Ramos (cell line): Measurements from ENCODE around the gene ANKS6.

ENCODE experiments used
- in situ Hi-C: fragments of 300-500 bp; cut with MboI; formaldehyde crosslinking; loops from one replicate; pipeline ENCODE4 v1.14.3; 2022; ENCODE audit warnings: low sequenced_read_pairs; ENCODE audit not compliant: unreplicated experiment

Gene ANKS6

DNA sequence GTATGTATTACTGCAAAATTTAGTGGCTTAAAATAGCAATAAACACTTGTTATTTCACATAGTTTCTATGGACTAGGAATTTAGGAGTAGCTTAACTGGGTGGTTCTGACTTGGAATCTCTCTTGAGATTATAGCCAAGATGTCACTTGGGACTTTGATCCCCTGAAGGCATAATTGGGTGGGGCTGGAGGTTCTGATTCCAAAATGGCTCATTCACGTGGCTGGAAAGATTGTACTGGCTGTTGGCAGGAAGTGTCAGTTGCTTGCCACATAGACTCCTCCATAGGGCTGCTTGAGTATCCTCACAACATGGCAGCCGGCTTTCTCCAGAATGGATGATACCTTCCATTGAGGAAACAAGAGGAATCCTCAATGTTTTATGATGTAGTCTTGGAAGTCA, 22.4 kb upstream of the ANKS6 start:
- in situ Hi-C loops = no loop called here

DNA sequence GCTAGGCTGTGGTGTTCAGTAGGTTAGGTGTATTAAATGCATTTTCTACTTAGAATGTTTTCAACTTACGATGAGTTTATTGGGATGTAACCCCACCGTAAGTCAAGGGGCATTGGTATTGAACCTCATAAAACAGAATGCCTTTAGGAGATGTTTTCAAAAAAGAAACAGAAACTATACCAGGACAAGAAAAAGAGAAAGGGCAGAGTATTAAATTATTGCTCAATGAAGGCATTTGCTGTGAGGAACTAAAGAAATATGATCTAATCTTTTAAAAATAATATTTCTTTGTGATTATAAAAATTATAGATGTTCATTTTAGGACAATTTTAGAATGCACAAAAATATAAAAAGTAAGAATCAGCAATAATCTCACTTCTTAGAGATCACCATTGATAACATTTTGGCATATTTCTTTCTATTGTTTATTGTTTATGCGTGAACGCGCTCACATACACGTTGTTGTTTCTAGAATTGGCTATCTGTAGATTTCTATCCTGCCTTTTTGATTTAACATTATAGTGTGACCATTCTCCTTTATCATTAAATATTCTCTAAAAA, 19.1 kb upstream of the ANKS6 start:
- in situ Hi-C loops = no loop called here

DNA sequence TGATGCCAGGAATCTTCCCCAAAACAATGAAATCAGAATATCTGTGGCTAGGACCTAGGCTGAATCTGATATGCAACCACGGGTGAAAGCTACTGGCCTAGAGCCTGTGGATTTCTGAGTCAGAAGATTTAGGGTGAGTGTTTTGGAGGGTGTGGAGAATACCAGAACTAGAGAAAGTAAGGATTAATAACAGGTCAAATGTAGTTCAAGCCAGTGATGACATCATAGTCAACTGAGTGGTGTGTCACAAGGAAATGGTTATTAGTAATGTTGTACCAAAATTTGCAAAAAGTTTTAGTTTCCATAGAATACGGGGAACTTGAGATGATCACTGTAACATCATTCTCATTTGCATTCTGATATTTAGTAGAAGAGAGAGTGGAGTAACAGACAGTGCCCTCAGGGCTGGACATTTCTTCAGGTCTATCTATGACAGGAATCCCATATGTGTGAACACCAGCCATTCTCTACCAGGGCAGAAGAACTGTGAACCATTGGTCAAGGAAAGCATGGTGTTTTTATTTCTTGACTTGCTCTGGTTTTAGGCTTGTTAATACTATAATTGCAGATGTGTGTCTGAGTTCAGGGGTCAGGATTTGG, 14.8 kb upstream of the ANKS6 start:
- in situ Hi-C loops = no loop called here

GRCh38 chr9:98810102-98810842, 13.9 kb upstream of the ANKS6 start:
- in situ Hi-C loops = no loop called here

DNA sequence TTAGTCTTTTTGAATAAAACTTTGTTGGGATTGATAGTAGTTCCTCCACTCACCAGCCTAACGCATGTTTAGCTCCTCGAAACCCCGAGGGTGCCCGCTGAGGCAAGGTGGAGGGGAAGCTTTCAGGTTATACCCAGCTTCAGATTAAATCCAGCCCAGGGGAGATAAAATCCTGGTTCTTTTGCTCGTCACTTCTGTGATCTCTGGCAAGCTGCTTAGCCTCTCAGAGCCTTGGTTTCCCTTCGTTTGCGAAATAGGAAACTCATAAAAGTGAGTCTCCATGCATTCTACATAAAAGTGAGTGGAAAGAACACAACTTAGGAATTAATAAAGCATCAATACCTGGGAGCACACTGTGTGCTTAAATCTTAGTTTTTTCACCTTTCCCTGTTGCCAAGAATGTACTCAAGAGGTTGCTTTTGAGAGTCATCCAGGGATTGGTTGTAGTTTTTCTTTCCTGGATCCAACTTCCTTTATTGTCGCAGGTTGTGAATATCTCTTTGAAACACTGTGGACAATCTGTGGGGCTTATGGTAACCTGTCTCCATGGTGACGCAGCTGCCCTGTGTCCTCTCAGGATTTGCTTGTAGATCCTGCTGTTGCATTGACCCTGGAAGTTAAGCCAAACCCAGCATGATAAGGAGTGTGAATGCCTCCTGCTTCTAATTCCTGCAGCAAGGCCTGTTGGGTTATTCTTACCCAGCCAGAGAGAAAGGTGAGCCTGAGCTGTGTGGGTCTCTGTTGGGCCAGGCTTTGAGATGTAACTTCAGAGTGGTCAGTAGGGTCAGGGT, 13.2 kb upstream of the ANKS6 start:
- in situ Hi-C loops = no loop called here

GRCh38 chr9:98808875-98809274, 12.5 kb upstream of the ANKS6 start:
- in situ Hi-C loops = no loop called here

- in situ Hi-C loops = no loop called here
Observed at GRCh38 chr9:98808411-98808815, 12.1 kb upstream of the ANKS6 start.

GRCh38 chr9:98807814-98808195, 11.4 kb upstream of the ANKS6 start:
- in situ Hi-C loops = no loop called here

DNA sequence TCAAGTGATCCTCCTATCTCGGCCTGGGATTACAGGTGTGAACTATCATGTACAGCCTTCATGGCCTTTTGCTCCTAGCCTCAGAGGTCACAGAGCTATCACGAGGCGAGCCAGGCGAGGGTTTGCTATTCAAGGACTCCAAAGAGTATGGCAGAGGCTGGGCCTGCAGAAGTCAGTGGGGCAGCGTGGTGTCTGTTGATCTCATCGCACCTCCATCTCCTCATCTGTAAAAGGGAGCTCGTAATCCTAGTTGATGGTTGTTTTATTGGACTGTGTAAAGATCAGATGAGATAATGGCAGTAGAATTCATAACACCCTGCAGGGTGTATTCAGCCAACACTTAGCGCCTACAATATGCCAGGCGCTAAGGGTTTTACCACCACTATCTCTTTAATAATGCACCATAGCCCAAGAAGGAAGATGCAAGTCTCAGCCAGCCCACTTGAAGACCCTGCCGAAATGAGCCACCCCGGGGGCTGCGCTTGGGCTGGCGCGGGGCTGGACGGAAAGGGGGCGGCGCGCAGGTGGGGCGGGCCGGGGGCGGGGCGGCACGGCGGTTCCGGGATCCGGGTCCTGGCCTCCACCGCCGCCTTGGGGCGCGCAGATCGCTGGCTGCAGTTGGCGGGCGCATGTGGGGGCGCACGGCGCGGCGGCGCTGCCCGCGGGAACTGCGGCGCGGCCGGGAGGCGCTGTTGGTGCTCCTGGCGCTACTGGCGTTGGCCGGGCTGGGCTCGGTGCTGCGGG, 10.9 kb upstream of the ANKS6 start, which contains the start of gene GALNT12:
Gene GALNT12, plus strand, starts transcription at position 601 of the 744 bp plus-strand sequence. Its CDS starts 29 bp downstream, at position 630.
- in situ Hi-C loops = no loop called here

- in situ Hi-C loops = no loop called here
Observed at GRCh38 chr9:98806394-98807035, 10.2 kb upstream of the ANKS6 start.

DNA sequence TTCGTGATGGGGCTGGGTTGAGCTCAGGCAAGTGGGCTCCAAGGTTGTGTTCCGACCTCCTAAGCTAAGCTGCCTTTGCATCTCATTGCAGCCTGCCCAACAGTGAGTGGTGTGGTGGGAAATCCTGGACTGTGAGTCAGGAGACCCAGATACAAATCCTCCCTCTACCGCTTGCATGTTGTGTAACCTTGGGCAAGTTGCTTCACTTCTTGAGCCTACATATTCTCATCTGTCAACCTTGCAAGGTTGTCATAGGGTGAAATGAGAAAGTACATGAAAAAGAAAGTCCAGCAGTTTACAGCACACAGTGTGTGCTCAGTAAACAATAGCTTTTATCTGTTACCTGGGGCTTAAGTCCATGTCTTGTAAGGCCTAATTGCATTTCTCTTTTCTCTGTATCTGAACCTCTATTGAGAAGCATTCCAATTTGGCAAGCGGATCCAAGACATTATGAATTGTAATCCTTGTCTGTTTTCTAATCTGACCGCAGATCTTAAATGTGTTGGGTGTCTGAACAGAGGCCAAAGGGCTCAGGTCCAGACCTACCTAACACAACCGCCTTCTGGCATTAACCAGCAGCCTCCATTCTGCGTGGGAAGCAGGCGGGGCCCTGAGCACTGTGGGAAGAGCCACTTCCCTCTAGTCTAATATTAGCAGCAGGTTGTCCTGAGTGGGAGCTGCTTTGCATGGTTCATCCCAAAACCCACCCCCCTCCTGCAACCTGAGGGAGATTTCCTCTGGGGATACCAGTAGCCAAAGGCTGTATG, 9.3 kb upstream of the ANKS6 start:
- in situ Hi-C loops = no loop called here

DNA sequence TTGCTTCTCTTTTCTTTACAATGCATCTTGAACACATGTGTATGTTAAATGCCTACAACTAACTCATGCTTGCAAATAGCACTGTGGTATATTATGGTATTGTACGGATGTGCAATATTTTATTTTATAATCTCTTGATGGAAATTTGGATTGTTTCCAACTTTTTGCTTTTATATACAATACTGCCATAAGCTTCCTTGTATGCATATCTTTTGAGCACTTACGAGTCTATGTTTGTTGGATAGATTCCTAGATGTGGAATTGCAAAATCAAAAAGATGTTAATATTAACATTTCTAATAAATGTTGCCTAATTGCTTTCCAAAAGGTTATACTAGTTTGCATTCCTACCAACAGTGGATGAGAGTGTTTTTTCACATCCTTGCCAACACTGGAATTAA, 7.7 kb upstream of the ANKS6 start:
- in situ Hi-C loops = no loop called here

DNA sequence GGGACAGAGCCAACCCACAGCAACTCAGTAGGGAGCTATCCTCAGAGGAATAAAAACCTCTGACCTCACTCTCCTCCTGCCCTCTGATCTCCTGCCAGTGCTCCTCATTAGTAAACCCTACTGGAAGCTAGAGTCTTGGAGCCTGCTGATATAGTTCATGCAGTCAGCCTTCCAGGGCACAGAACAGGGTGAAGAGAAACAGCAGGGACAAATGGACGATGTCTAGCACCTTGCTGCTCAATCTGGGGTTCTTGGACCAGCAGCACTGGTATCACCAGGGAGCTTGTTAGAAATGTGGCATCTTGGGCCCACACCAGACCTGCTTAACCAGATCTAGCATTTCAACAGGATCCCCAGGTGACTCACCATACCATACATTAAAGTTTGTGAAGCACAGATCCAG, 5.6 kb upstream of the ANKS6 start:
- in situ Hi-C loops = no loop called here

- in situ Hi-C loops = no loop called here
Observed at GRCh38 chr9:98801561-98801960, 5.2 kb upstream of the ANKS6 start.

GRCh38 chr9:98798254-98798653, 1.9 kb upstream of the ANKS6 start:
- in situ Hi-C loops = loop anchor here (25.0 kb wide), 4 partner anchors 261 to 886 kb away; partner anchors contain the start of genes NANS and TRMO

DNA sequence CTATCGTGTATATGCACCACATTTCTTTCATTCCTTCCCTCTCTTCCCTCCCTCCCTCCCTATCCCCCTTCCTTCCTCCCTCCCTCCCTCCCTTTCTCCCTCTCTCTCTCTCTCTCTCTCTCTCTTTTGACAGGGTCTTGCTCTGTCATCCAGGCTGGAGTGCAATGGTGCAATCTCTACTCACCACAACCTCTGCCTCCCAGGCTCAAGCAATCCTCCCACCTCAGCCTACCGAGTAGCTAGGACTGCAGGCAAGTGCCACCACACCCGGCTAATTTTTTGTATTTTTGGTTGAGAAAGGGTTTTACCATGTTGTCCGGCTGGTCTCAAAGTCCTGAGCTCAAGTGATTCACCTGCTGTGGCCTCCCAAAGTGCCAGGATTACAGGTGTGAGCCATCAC, 1.1 kb upstream of the ANKS6 start:
- in situ Hi-C loops = loop anchor here (25.0 kb wide), 4 partner anchors 260 to 885 kb away; partner anchors contain the start of genes NANS and TRMO

- in situ Hi-C loops = loop anchor here (25.0 kb wide), 4 partner anchors 259 to 884 kb away; partner anchors contain the start of genes NANS and TRMO
Observed at GRCh38 chr9:98795970-98796363, 388 bp downstream of the ANKS6 start.

DNA sequence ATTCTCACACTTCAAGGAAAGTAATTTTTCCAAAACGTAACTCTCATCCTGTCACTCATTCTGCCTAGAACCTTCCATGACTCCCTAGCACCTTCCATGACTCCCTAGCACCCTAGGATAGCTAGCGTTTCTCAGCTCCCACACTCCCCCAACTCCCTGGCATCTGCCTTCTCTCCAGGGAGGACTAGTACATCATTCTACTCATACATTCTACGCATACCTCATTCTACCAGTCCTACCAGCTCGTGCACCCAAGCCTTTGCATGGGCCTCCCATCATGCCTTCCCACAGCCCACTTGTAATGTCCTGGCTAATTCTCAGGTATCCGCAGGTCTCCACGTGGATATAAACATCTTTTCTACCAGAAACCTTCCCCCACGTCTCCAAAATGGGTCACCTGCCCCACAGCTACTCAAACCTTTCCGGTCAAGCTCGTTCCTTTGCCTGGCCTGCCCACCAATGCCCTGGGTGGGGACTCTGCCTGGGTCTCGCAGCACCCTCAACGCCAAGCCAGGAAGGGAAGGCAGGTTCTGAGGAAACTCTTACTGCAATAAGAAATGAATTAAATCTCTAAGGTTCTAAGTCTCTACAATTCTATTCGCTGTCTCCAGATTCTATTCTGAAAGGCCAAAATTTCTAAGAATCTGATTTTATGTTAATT, 930 bp downstream of the ANKS6 start:
- in situ Hi-C loops = loop anchor here (25.0 kb wide), 4 partner anchors 258 to 883 kb away; partner anchors contain the start of genes NANS and TRMO
